ENCODE data around the gene PRPF8.

GRCh38 chr17:1616101-1616500, 68.6 kb downstream of the PRPF8 start:
- TF ChIP-seq, protein P1, sequence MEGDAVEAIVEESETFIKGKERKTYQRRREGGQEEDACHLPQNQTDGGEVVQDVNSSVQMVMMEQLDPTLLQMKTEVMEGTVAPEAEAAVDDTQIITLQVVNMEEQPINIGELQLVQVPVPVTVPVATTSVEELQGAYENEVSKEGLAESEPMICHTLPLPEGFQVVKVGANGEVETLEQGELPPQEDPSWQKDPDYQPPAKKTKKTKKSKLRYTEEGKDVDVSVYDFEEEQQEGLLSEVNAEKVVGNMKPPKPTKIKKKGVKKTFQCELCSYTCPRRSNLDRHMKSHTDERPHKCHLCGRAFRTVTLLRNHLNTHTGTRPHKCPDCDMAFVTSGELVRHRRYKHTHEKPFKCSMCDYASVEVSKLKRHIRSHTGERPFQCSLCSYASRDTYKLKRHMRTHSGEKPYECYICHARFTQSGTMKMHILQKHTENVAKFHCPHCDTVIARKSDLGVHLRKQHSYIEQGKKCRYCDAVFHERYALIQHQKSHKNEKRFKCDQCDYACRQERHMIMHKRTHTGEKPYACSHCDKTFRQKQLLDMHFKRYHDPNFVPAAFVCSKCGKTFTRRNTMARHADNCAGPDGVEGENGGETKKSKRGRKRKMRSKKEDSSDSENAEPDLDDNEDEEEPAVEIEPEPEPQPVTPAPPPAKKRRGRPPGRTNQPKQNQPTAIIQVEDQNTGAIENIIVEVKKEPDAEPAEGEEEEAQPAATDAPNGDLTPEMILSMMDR (conservative IDR thresholded peaks at IDR 0.05; ENCODE audit: low read depth, low read length) = no peak
- no peak for TF ChIP-seq EZH2 (IDR thresholded peaks at IDR 0.05; ENCODE audit: low read length, unreplicated experiment)
- no peak for TF ChIP-seq EZH2phosphoT487 (IDR thresholded peaks at IDR 0.05; ENCODE audit: borderline replicate concordance, low read length)

All from PC-3 (cell line).